ENCODE measurements around the gene SH2D3A.
"Not testable (repeated sequence)": the region's sequence is repeated elsewhere in the genome, so short reads cannot be mapped to it uniquely, and the experiment has no call there.

SH2D3A gene

GRCh38 chr19:6773323-6773931 is 6.2 kb upstream of the SH2D3A start:
- peaks cover 57% of the 10 kb centered on the region for H3K79me2 ChIP-seq (ENCODE audit: insufficient read depth, low read length)
- peak overlapping the region; percentile 95 for H3K4me3 ChIP-seq (ENCODE audit: low read length, poor library complexity, severe bottlenecking)

GRCh38 chr19:6772866-6773322 is 5.7 kb upstream of the SH2D3A start:
- Histone ChIP-seq H3K79me2 (ENCODE audit: insufficient read depth, low read length) (peaks cover 51% of the 10 kb centered on the region), H3K27me3 (ENCODE audit: insufficient read depth, low read length, poor library complexity, severe bottlenecking) (no peaks in the 10 kb centered on the region), H3K9me3 (ENCODE audit: insufficient read depth, low read depth, low read length) (no peaks in the 10 kb centered on the region), H3K9ac (ENCODE audit: low read depth, low read length, poor library complexity, severe bottlenecking) (peak overlapping the region; percentile 96), H3K4me3 (ENCODE audit: low read length, poor library complexity, severe bottlenecking) (peak overlapping the region; percentile 95), H3K4me1 (ENCODE audit: insufficient read depth, low read length, poor library complexity, severe bottlenecking) (peaks cover 22% of the 10 kb centered on the region), H2AFZ (ENCODE audit: low read length) (no peak overlapping the region), H3K4me2 (ENCODE audit: low read depth, low read length, poor library complexity, severe bottlenecking) (peak overlapping the region; percentile 75), H3K9me2 (replicated peaks; ENCODE audit: low read depth, low read length) (no peaks in the 10 kb centered on the region), H3K36me3 (ENCODE audit: insufficient read depth, low read length) (peaks cover 8% of the 10 kb centered on the region; the same call in 1 of the 2 replicates), H3F3A (ENCODE audit: low read depth) (peaks cover 10% of the 10 kb centered on the region; the same call in 1 of the 2 replicates), H4K20me1 (ENCODE audit: insufficient read depth, low read length, poor library complexity, severe bottlenecking) (peaks cover 46% of the 10 kb centered on the region)
- no peak for TF ChIP-seq EZH2phosphoT487 (IDR thresholded peaks at IDR 0.05; ENCODE audit: borderline replicate concordance)
- no peak for TF ChIP-seq CTCF (conservative IDR thresholded peaks at IDR 0.05; ENCODE audit: low read length)

More at GRCh38 chr19:6773323-6773931, 6.2 kb upstream of the SH2D3A start:
- peaks cover 51% of the 10 kb centered on the region for H4K20me1 ChIP-seq (ENCODE audit: insufficient read depth, low read length, poor library complexity, severe bottlenecking)
- H3F3A ChIP-seq (ENCODE audit: low read depth): peaks cover 4% of the 10 kb centered on the region; the same call in 1 of the 2 replicates
- peak overlapping the region; percentile 96 for H3K9ac ChIP-seq (ENCODE audit: low read depth, low read length, poor library complexity, severe bottlenecking)
- no peaks in the 10 kb centered on the region for H3K9me3 ChIP-seq (ENCODE audit: insufficient read depth, low read depth, low read length)
- H3K4me1 ChIP-seq (ENCODE audit: insufficient read depth, low read length, poor library complexity, severe bottlenecking): peaks cover 27% of the 10 kb centered on the region
- H3K9me2 ChIP-seq (replicated peaks; ENCODE audit: low read depth, low read length): no peaks in the 10 kb centered on the region
- peak overlapping the region; percentile 75 for H3K4me2 ChIP-seq (ENCODE audit: low read depth, low read length, poor library complexity, severe bottlenecking)
- no peaks in the 10 kb centered on the region for H3K27me3 ChIP-seq (ENCODE audit: insufficient read depth, low read length, poor library complexity, severe bottlenecking)
- no peak for TF ChIP-seq EZH2phosphoT487 (IDR thresholded peaks at IDR 0.05; ENCODE audit: borderline replicate concordance)
- H2AFZ ChIP-seq (ENCODE audit: low read length): no peak overlapping the region
- peaks cover 8% of the 10 kb centered on the region; the same call in 1 of the 2 replicates for H3K36me3 ChIP-seq (ENCODE audit: insufficient read depth, low read length)

- TF ChIP-seq EZH2phosphoT487 (IDR thresholded peaks at IDR 0.05; ENCODE audit: borderline replicate concordance) (no peak), CTCF (conservative IDR thresholded peaks at IDR 0.05; ENCODE audit: low read length) (peak; percentile 70)
- H3F3A ChIP-seq (ENCODE audit: low read depth): peaks cover 10% of the 10 kb centered on the region; the same call in 1 of the 2 replicates
- peaks cover 20% of the 10 kb centered on the region for H3K4me1 ChIP-seq (ENCODE audit: insufficient read depth, low read length, poor library complexity, severe bottlenecking)
- H3K9me3 ChIP-seq (ENCODE audit: insufficient read depth, low read depth, low read length): no peaks in the 10 kb centered on the region
- peaks cover 7% of the 10 kb centered on the region; the same call in 1 of the 2 replicates for H3K36me3 ChIP-seq (ENCODE audit: insufficient read depth, low read length)
- peak within 1 kb of the TSS; percentile 96 for H3K9ac ChIP-seq (ENCODE audit: low read depth, low read length, poor library complexity, severe bottlenecking)
- H3K4me2 ChIP-seq (ENCODE audit: low read depth, low read length, poor library complexity, severe bottlenecking): peak within 1 kb of the TSS; percentile 75
- no peaks in the 10 kb centered on the region for H3K9me2 ChIP-seq (replicated peaks; ENCODE audit: low read depth, low read length)
- peaks cover 39% of the 10 kb centered on the region for H4K20me1 ChIP-seq (ENCODE audit: insufficient read depth, low read length, poor library complexity, severe bottlenecking)
- peaks cover 45% of the 10 kb centered on the region for H3K79me2 ChIP-seq (ENCODE audit: insufficient read depth, low read length)
- H3K27me3 ChIP-seq (ENCODE audit: insufficient read depth, low read length, poor library complexity, severe bottlenecking): no peaks in the 10 kb centered on the region
- H3K4me3 ChIP-seq (ENCODE audit: low read length, poor library complexity, severe bottlenecking): peak within 1 kb of the TSS; percentile 95
- H2AFZ ChIP-seq (ENCODE audit: low read length): peak within 1 kb of the TSS; percentile 52
Observed at GRCh38 chr19:6772028-6772865, 5.0 kb upstream of the SH2D3A start, which contains the start of gene VAV1. Gene VAV1 (plus strand): TSS chr19:6772708. CDS start chr19:6772808, 100 bp downstream.

- peak overlapping the region; percentile 95 for H3K4me3 ChIP-seq (ENCODE audit: low read length, poor library complexity, severe bottlenecking)
- H3K79me2 ChIP-seq (ENCODE audit: insufficient read depth, low read length): peaks cover 39% of the 10 kb centered on the region
- not testable (repeated sequence) for H3K36me3 ChIP-seq (ENCODE audit: insufficient read depth, low read length); H3K27me3 ChIP-seq (ENCODE audit: insufficient read depth, low read length, poor library complexity, severe bottlenecking); H3K4me2 ChIP-seq (ENCODE audit: low read depth, low read length, poor library complexity, severe bottlenecking); H3F3A ChIP-seq (ENCODE audit: low read depth); H3K9me3 ChIP-seq (ENCODE audit: insufficient read depth, low read depth, low read length); H3K9me2 ChIP-seq (replicated peaks; ENCODE audit: low read depth, low read length); H3K9ac ChIP-seq (ENCODE audit: low read depth, low read length, poor library complexity, severe bottlenecking); H2AFZ ChIP-seq (ENCODE audit: low read length)
- peaks cover 22% of the 10 kb centered on the region for H3K4me1 ChIP-seq (ENCODE audit: insufficient read depth, low read length, poor library complexity, severe bottlenecking)
- H4K20me1 ChIP-seq (ENCODE audit: insufficient read depth, low read length, poor library complexity, severe bottlenecking): peaks cover 33% of the 10 kb centered on the region
Observed at GRCh38 chr19:6771648-6772027, 4.4 kb upstream of the SH2D3A start.
